Adrenal gland (tissue), 12 donors: ENCODE data around the gene ZNF593. TPM values are rescaled to one million over a fixed set of nuclear protein-coding genes. Genes with fewer than 3 reads are reported as not detected.

Experiments
- DNase-seq, 7 donors: peaks; one replicate each; pipeline ENCODE4 v3.0.0-alpha.2; 2019 to 2020
- H3K27ac ChIP-seq, 5 donors: fragments of 200-600 bp; sonication (generic) in 4 of 5; 1 replicate in 3 of 5; 2 replicates in 2 of 5; pipeline versions ENCODE4 v1.5.1 to v1.8.0; 2016 to 2020; ENCODE audit warnings: mild to moderate bottlenecking in 1 of 5
- H3K27me3 ChIP-seq: fragments of 200-600 bp; 2 replicates; pipeline ENCODE4 v1.8.0; 2021
- H3K36me3 ChIP-seq, 2 donors: fragments of 200-600 bp; replicated peaks in 1 of 2; 1 replicate in 1 of 2; 2 replicates in 1 of 2; pipeline versions ENCODE4 v1.5.1 to v1.8.0; 2018 to 2022
- H3K4me1 ChIP-seq, 2 donors: fragments of 200-600 bp; replicated peaks in 1 of 2; 1 replicate in 1 of 2; 2 replicates in 1 of 2; pipeline versions ENCODE4 v1.5.1 to v1.8.0; 2018 to 2021
- H3K4me3 ChIP-seq, 4 donors: fragments of 200-600 bp; sonication (generic) in 3 of 4; one replicate each; pipeline ENCODE4 v1.5.1; 2016 to 2018
- H3K9me3 ChIP-seq, 3 donors: fragments of 200-600 bp; sonication (generic) in 1 of 3; replicated peaks in 1 of 3; 1 replicate in 2 of 3; 2 replicates in 1 of 3; pipeline versions ENCODE4 v1.5.1 to v1.8.0; 2016 to 2021
- CTCF ChIP-seq, 6 experiments: fragments of 450-650 bp in 4 of 6; fragments of 200-600 bp in 2 of 6; sonication (generic) in 1 of 6; IDR thresholded peaks; 1 replicate in 5 of 6; 2 replicates in 1 of 6; pipeline versions ENCODE4 v1.5.1 to v1.8.0; 2016 to 2021; ENCODE audit warnings: antibody characterized with exemption in 6 of 6, mild to moderate bottlenecking in 2 of 6, moderate library complexity in 1 of 6
- POLR2A ChIP-seq, 2 donors: fragments of 450-650 bp; IDR thresholded peaks; one replicate each; pipeline ENCODE4 v1.6.1; 2017; ENCODE audit warnings: antibody characterized with exemption in 2 of 2, mild to moderate bottlenecking in 2 of 2, moderate library complexity in 1 of 2
- WGBS, 4 donors: extraction: QIAGEN DNeasy Blood & Tissue Kit in 2 of 4; methylation state at CpG; one replicate each; pipeline versions ENCODE4 v1.1.5 to v1.1.7; 2013 to 2017; 5-methylcytosine and 5-hydroxymethylcytosine counted together
- intact Hi-C, 2 donors: fragments of 100-400 bp; cut with DNase I; formaldehyde crosslinking; loops; one replicate each; pipeline versions ENCODE4 v1.14.1 to v1.15.0; 2022 to 2023
- polyA plus RNA-seq, 3 donors: library from polyadenylated mRNA; stranded (reverse); fragments of 200-250 nt in 2 of 3; fragments of 350-450 nt in 1 of 3; fragmentation: Illumina TruSeq in 1 of 3; extraction: RNeasy Lipid Tissue Mini Kit (QIAGEN cat#74804) in 1 of 3; gene quantifications; one replicate each; pipeline ENCODE4 v1.2.3, GENCODE V29; 2013 to 2014
- total RNA-seq, 9 donors: library from RNA; depleted of rRNA in 4 of 9; stranded (reverse); fragments of >200 nt in 4 of 9; fragments of 120-200 nt in 1 of 9; fragmentation: NEBNext Ultra II Directional in 1 of 9; extraction: Animal tissue kit (Norgen Biotek cat#: 25700) in 1 of 9; gene quantifications; one replicate each; pipeline versions ENCODE4 v1.1.0 to v1.2.4, GENCODE V29; 2013 to 2023
- donor health status: healthy with polysubstance abuse.
- donor health status: Bipolar disorder and iron deficiency.
- donor health status: DM: yes; HTN: yes; CAD: no.
- donor health status: DM: no; HTN: no; CAD: no.
- donor health status: DM: no; HTN: no; CAD: no.
- donor health status: DM: yes; HTN: yes; CAD: no.

The ZNF593 gene
- total and polyA plus RNA-seq, 12 donors: 9.8 to 113 (median 31.7) TPM

- Histone ChIP-seq H3K36me3 (no peaks in the 10 kb centered on the region), H3K9me3 (no peaks in the 10 kb centered on the region), H3K4me1 (peaks cover 0 to 25% of the 10 kb centered on the region in 2 donors), H3K27me3 (no peaks in the 10 kb centered on the region), H3K4me3 (no peak overlapping the region), H3K27ac (no peak overlapping the region)
- DNase-seq: no peak
- intact Hi-C loops: no loop called here
- 85 to 88% (median 86%) methylated on average over 4 of the region's 4 CpGs for WGBS, 4 donors
- no peak for TF ChIP-seq POLR2A (IDR thresholded peaks at IDR 0.05)
- no peak for TF ChIP-seq CTCF (IDR thresholded peaks at IDR 0.05)
Observed at GRCh38 chr1:26124418-26125331, 45.0 kb upstream of the ZNF593 start.

GRCh38 chr1:26125382-26125781, 44.3 kb upstream of the ZNF593 start:
- Histone ChIP-seq H3K36me3 (no peaks in the 10 kb centered on the region), H3K27me3 (no peaks in the 10 kb centered on the region), H3K4me1 (peaks cover 0 to 25% of the 10 kb centered on the region in 2 donors), H3K9me3 (no peaks in the 10 kb centered on the region), H3K27ac (no peak overlapping the region), H3K4me3 (no peak overlapping the region)
- no peak for DNase-seq
- intact Hi-C loops: no loop called here
- TF ChIP-seq POLR2A (IDR thresholded peaks at IDR 0.05): no peak
- TF ChIP-seq CTCF (IDR thresholded peaks at IDR 0.05): no peak

- intact Hi-C loops: no loop called here
- peaks cover 0 to 25% of the 10 kb centered on the region in 2 donors for H3K4me1 ChIP-seq
- H3K27ac ChIP-seq: peak overlapping the region in 2 of 5 donors; percentile 6 to 19
- H3K9me3 ChIP-seq: no peaks in the 10 kb centered on the region
- no peak for DNase-seq
- WGBS, 4 donors: 59 to 74% (median 65%) methylated on average over 1 of the region's 1 CpG
- H3K4me3 ChIP-seq: no peak overlapping the region
- H3K36me3 ChIP-seq: no peaks in the 10 kb centered on the region
- no peaks in the 10 kb centered on the region for H3K27me3 ChIP-seq
- TF ChIP-seq CTCF (IDR thresholded peaks at IDR 0.05) (no peak), POLR2A (IDR thresholded peaks at IDR 0.05) (no peak)
Observed at GRCh38 chr1:26125946-26126320, 43.8 kb upstream of the ZNF593 start.

GRCh38 chr1:26126321-26127084, 43.2 kb upstream of the ZNF593 start:
- peak in 1 of 7 donors; percentile 27 for DNase-seq
- Histone ChIP-seq H3K36me3 (no peaks in the 10 kb centered on the region), H3K9me3 (no peaks in the 10 kb centered on the region), H3K27ac (peak overlapping the region in 3 of 5 donors; percentile 6 to 48 (median 45)), H3K27me3 (no peaks in the 10 kb centered on the region), H3K4me1 (peaks cover 0 to 25% of the 10 kb centered on the region in 2 donors), H3K4me3 (no peak overlapping the region)
- 65 to 74% (median 71%) methylated on average over 6 to 9 of the region's 9 CpGs for WGBS, 4 donors
- TF ChIP-seq POLR2A (IDR thresholded peaks at IDR 0.05) (no peak), CTCF (IDR thresholded peaks at IDR 0.05) (no peak)
- intact Hi-C loops: no loop called here
